G401.6 (cell line): ENCODE data around the gene MTO1.
"Not testable (repeated sequence)": the region's sequence is repeated elsewhere in the genome, so short reads cannot be mapped to it uniquely, and the experiment has no call there.

ENCODE experiments used
- FAIRE-seq: peaks from 2 replicates; lab custom pipeline; 2012; peaks lifted over from hg19 to GRCh38; lab: Jason Lieb, UNC

The MTO1 gene, protein sequence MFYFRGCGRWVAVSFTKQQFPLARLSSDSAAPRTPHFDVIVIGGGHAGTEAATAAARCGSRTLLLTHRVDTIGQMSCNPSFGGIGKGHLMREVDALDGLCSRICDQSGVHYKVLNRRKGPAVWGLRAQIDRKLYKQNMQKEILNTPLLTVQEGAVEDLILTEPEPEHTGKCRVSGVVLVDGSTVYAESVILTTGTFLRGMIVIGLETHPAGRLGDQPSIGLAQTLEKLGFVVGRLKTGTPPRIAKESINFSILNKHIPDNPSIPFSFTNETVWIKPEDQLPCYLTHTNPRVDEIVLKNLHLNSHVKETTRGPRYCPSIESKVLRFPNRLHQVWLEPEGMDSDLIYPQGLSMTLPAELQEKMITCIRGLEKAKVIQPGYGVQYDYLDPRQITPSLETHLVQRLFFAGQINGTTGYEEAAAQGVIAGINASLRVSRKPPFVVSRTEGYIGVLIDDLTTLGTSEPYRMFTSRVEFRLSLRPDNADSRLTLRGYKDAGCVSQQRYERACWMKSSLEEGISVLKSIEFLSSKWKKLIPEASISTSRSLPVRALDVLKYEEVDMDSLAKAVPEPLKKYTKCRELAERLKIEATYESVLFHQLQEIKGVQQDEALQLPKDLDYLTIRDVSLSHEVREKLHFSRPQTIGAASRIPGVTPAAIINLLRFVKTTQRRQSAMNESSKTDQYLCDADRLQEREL

DNA sequence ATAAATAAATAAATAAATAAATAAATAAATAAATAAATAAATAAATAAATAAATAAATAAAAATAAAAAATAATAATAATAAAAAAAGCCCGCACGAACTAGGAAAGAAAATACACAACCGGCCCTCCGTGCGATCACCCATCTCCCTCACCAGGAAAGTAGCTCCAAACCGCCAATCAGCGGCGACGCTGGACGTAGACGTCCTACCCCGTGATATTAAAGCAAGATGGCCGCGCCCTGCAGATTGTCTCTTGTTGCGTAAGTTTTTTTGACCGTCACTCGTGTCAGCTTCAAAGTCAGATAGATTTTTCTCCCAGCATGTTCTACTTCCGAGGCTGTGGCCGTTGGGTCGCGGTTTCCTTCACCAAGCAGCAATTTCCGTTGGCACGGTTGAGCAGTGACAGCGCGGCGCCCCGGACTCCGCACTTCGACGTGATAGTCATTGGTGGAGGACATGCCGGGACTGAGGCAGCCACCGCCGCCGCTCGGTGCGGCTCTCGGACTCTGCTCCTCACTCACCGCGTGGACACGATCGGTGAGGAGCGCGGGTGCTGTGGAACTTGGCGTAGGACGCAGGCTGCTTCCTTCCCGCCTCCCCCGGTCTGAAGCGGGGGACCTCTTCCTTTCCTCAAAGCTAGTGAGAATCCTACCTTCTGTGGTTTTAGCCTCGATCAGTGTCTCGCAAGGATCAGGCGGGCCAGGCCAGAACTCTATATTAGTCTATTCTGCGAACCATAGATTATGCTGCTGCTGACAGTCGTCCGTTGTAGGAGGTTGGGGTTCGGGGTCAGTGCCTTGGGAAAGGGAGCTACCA lies at the start of gene MTO1:
MTO1 (plus strand) TSS at position 201 of the 814 bp plus-strand sequence; CDS start at position 319, 118 bp downstream.
- peak; percentile 81 for FAIRE-seq

DNA sequence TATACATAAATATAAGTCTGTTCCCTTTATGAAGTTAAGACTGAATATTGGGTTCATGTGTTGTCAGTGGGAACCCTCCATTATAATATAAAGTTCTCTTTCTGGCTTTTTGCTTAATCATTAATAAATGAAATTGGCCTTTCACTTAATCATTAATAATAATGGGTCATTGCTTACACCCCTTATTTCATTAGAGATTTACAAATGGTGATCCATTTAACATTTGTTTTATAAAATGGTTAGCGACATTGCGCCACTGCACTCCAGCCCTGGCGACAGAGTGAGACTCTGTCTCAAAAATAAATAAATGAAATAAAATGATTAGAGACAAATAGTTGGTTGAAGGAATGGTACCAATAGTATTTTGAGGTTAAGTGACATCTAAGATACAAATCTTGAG lies 48.4 kb upstream of the MTO1 start:
- FAIRE-seq = no peak

DNA sequence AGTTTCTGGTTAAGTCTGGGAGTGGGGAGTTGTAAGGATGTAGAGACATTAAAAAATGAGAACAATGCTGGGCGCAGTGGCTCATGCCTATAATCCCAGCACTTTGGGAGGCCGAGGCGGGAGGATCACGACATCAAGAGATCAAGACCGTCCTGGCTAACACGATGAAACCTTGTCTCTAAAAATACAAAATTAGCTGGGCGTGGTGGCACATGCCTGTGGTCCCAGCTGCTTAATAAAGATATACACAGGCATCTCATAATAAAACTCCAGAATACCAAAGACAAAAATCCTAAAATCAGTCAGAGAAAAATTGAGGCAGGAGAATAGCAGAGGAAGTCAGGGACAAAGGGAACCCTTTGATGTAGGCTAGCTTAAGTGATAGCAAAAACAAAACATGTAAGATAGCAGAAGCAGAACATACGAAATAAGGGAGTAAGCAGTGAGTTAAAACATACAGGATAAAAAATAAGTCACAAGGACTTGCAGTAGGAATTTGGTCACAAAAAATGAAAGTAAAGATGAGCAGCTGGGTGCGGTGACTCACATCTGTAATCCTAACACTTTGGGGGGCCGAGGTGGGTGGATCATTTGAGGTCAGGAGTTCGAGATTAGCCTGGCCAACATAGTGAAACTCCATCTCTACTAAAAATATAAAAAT lies 43.3 kb upstream of the MTO1 start:
- no peak for FAIRE-seq

DNA sequence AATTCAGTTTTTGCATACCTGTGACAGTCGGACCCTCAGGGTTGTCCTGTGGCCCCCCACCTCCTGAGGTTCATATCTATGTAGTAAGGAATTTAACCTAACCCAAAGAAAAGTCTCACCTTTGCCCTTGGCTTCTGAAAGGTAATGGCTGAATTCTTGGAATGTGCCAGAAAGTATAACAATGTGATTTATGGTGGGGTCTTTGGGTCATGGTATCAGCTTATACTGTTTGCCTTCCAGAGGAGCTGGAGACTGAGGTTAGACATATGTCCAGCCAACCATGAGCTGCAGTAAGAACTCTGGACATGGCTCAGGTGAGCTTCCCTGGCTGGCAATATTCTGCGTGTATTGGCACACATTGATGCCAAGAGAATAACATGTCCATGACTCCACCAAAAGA lies 40.0 kb upstream of the MTO1 start:
- FAIRE-seq = no peak

DNA sequence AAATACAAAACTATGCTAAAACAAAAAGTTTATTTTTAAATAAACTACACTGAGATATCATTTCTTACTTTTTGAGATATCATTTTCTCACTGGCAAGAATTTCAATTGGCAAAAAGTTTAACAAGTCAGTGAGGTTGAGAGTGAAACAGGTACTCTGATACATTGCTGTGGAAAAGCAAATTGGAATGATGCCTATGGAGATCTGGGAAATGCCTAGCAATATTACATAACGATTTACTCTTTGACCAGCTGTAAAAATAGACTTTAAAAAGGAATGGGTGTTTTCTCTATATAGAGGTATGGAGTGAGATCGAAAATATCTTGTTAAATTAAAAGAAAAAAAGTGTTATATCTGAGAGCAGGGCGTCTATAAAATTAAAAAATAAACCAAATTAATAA lies 26.3 kb upstream of the MTO1 start:
- no peak for FAIRE-seq

DNA sequence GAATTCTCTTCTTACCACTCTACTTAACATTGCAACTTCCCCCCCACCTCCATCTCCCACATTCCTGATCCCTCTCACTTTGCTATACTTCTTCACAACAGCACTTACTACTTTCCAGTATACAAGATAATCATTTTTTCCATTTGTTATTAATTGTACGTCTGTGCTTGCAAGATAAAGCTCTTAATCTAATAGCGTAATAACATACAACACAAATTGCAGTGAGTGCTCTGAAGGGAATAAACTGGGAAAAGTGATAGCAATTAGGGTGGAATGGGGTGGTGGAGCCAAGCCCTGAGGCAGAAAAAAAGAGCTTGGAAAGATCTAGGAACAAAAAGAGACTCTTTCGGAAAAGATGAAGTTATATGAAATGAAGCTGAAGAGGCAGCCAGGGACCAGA lies 18.0 kb upstream of the MTO1 start:
- FAIRE-seq = no peak

DNA sequence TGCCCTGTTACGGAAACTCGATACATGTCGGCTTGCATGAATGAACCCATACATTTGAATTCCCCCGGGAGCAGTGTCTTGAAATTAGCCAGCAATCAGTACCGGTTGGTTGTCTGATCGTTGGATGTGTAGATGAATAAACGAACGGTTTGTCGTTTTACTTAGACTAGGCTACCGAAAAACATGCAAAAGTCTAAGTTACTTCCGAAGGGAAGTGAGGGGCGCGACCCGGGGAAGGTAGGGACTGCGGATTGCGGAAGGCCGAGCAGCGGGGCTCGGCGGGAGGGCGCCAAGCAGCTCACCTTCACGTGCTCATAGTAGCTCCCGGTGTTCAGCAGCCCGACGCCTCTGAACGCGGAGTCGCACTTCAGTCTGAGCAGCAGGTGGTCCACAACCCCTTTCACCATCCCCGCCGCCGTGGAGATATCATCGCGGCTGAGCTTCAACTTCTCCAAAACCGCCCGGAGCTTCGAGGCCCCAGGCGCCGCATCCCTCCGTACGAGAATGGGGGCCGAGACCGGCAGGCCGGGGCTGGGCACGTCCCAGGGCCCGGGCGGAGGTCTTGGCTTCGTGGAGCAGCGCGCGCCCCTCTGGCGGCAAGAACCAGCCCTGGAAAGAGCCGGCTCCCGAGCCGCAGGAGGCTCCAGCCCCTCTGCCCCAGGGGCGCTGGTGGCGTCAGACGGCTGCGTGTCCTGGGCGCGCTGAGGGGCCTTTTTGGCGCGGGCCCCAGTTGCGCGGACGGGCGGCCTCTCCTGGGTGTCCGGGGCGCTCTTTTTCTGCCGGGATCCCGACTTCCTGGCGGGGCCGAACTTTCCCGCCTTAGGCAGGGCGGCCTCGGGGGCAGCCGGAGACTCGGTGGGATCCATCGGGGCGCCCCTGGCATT lies 10.1 kb upstream of the MTO1 start:
- FAIRE-seq = no peak

DNA sequence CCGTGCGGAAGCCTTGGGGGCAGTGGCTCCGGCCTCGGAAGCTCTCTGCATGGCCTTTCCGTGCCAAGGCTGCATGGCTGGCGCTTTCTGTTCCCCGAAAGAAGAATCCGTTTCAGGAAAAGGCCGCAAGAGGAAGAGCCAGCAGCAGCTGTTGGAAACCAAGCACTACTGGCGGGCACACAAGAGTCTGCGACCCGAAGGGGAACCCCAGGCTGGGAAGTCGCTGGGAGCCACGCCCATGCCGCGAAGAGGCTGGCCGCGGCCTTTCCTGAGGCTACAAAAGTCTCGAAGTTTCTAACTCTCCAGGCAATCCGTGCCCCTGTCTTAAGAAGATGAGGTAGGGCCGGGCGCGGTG lies 9.5 kb upstream of the MTO1 start, which contains the start of gene CGAS:
CGAS (minus strand) TSS at position 191 of the 355 bp plus-strand sequence; CDS start at position 75, 116 bp downstream.
- no peak for FAIRE-seq

DNA sequence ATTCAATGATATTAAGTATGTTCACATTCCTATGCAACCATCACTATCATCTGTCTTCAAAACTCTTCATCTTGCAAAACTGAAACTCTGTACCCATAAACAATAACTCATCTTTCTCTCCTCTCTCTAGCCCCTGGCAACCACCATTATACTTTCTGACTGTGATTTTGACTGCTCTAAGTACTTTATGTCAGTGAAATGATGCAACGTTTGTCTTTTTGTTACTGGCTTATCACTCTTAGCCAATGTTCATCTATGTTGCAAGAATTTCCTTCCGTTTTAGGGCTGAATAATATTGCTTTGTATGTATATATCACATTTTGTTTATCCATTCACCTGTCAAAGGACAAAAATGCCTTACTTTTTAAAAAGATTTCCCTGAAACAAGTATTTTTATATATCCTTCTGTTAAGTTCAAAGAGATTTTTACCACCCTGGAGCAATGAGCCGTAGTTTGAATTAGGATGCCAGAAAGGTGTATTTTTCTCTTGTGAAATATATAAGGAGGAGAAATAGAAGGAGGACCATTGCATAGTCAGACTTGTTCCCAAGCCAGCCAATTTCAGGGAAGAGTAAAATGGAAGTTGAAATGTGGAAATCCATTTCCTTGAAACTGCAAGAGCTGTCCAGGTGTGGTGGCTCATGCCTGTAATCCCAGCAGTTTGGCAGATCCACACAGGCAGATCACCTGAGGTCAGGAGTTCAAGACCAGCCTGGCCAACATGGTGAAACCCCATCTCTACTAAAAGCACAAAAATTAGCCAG lies 5.5 kb upstream of the MTO1 start:
- FAIRE-seq = no peak

DNA sequence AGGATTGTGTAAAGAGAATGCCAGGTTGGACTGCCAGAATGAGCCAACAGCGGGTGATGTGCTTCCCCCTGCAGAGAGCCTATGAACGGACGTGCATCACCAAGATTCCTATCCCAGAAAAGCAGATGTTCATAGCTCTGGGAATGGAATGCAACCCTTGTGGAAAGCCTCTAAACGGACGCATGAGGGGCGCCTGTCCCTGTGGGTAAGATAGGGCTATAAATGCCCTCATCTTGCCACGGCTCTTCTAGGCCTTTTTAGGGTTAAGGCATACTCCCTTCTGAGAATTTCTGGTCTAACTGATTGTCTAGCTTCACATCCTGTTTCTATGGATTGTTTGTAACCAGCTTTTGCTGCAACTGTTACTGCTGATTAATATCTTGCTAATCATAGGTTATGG lies 2.1 kb upstream of the MTO1 start:
- FAIRE-seq = not testable (repeated sequence)

DNA sequence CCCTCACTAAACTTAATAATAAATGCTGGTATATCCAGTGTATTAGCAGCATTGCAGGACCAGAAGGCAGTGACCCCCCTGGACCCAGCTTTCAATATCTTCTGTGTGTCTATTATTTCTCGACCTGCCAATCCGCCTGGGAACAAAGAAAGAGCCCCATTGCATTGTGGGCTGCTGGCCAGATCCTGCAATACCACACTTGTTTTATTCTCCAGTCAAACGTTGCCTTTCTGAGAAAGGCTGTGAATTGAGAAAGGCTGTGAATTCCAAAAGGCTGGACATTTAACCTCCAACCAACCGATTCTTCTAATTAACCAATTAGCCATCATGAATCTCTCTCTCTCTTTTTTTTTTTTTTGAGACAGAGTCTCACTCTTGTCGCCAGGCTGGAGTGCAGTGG lies 1.5 kb upstream of the MTO1 start:
- FAIRE-seq = no peak

DNA sequence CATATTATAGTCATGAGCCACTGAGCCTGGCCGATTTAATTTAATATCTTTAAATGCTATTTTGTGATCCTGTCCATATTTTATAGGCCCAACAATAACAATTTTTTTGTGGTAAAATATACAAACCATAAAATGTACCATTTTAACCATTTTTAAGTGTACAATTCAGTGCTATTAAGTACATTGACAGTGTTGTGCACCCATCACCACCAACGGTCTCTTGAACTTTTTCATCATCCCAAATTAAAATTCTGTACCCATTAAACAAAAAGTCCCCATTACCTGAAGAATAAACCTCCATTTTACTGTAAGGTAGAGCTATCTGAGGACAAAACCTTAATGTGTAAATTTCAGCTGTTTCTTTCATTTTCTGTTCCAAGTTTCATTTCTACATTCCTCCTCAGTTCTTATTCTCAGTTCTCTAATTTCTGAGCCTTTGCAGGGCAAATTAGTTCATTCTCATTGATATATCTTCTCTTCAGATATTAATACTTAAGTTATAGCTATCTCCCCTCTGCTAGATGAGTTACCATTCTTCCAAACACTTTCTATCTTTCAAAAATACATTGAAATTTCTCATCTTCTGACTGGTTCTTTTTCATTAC lies 10.3 kb downstream of the MTO1 start:
- no peak for FAIRE-seq

DNA sequence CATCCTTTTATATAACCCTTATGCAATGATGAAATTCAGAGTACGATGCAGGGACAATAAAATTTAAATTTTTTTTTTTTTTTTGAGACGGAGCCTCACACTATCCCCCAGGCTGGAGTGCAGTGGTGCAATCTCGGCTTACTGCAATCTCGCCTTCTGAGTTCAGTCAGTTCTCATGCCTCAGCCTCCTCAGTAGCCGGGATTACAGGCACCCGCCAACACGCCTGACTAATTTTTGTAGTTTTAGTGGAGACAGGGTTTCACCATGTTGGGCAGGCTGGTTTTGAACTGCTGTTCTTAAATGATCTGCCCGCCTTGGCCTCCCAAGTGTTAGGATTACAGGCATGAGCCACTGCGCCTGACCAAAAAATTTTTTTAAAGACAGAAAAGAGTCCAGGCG lies 15.2 kb downstream of the MTO1 start:
- no peak for FAIRE-seq

DNA sequence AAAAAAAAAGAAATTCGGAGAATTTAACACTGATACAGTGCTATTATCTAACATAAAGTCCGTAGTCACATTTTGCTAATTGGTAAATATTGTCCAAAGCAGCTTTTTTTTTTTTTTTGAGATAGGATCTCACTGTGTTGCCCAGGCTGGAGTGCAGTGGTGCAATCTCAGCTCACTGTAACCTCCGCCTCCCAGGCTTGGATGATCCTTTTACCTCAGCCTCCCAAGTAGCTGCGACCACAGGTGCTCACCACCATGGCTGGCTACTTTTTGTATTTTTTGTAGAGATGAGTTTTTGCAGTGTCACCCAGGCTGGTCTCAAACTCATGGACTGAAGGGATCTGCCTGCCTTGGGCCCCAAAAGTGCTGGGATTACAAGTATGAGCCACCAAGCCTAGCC lies 15.9 kb downstream of the MTO1 start:
- FAIRE-seq = no peak

DNA sequence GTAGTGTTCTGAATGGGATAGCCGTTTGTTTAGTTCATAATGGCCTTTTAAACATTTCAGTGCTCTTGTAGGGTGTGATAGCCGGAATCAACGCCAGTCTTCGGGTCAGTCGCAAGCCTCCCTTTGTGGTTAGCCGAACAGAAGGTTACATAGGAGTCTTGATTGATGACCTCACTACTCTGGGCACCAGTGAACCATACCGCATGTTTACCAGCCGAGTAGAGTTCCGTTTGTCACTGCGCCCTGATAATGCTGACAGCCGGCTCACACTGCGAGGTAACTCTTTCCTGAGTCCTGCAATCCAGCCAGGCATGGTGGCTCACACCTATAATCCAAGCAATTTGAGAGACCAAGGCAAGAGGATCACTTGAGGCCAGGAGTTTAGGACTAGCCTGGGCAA lies 20.4 kb downstream of the MTO1 start:
- FAIRE-seq = no peak

DNA sequence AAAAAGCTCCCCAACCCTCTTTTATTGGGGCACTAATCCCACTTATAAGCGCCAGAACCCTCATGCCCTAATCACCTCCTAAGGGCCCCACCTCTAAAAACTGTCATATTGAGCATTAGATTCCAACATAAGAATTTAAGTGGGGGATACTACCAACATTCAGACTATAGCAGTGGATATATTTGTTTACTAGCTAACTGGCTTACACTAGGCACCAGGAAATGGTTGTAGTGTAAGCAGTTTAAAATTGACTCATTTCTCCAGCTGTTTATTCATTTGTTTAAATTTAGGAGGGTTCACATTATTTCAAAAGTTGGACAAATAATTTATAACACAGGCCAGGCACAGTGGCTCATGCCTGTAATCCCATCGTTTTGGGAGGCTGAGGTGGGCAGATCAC lies 22.9 kb downstream of the MTO1 start:
- FAIRE-seq = no peak

DNA sequence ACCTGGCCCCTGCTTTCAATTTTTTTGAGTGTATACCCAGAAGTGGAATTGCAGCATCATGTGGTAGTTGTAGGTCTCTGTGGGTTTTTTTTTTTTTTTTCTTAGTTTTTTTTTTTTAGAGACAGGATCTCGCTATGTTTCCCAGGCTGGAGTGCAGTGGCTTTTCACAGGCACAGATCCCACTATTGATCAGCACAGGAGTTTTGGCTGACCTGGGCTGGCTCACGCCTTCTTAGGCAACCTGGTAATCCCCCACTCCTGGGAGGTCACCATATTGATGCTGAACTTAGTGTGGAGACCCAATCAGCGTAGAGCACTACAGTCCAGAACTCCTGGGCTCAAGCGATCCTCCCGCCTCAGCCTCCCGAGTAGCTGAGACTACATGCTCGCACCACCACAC lies 25.9 kb downstream of the MTO1 start:
- FAIRE-seq = no peak

DNA sequence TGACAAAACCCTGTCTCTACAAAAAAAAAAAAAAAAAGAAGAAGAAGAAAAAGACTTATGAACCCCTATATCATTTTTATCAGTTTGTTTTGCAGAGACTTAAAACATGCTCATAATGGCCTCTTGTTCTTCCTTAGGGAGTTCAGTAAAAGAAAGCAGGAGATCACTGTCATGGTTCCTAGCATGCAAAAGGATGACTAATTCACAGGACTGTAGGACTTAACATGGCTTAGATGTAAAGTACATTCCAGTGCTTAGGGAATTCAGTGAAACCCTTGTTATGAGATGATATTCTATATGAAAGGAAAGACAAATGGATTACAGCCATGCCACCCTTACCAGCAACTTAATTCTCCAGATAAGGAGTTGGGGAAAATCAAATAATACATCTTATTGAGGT lies 29.8 kb downstream of the MTO1 start:
- FAIRE-seq = no peak

DNA sequence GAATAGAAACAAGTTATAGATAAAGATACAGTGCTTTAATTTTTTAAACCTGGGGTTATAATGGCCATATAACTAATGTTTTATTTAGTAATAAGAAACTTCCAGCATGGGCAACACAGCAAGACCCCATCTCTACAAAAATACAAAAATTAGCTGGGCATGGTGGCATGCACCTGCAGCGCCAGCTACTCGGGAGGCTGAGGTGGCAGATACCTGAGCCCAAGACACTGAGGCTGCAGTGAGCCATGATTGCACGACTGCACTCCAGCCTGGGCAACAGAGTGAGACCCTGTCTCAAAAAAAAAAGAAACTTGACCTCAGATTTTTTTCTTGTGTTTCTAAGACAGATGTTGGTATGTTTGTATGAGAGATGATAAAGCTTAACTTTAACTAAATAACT lies 36.4 kb downstream of the MTO1 start:
- no peak for FAIRE-seq
